Hepatocyte (in vitro differentiated cells): ENCODE measurements around the gene ZNF574.

Experiments
- CTCF ChIP-seq: fragments of 200-600 bp; sonication (generic); IDR thresholded peaks from 2 replicates; pipeline ENCODE4 v1.5.1; 2016; ENCODE audit warnings: antibody characterized with exemption, mild to moderate bottlenecking; ENCODE audit not compliant: poor library complexity
- EZH2 ChIP-seq: fragments of 200-600 bp; sonication (generic); IDR thresholded peaks from 2 replicates; pipeline ENCODE4 v1.6.1; 2016; ENCODE audit warnings: antibody characterized with exemption, mild to moderate bottlenecking, borderline replicate concordance

DNA sequence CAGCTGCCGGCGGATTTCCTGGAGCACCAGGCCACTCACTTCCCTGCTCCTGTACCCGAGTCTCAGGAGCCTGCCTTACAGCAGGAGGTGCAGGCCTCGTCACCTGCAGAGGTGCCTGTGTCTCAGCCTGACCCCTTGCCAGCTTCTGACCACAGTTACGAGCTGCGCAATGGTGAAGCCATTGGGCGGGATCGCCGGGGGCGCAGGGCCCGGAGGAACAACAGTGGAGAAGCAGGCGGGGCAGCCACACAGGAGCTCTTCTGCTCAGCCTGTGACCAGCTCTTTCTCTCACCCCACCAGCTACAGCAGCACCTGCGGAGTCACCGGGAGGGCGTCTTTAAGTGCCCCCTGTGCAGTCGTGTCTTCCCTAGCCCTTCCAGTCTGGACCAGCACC is 3.3 kb downstream of the ZNF574 start:
- no peak for TF ChIP-seq CTCF
- TF ChIP-seq EZH2, result no peak
